ENCODE measurements around the gene SH3BP4.

The SH3BP4 gene

DNA sequence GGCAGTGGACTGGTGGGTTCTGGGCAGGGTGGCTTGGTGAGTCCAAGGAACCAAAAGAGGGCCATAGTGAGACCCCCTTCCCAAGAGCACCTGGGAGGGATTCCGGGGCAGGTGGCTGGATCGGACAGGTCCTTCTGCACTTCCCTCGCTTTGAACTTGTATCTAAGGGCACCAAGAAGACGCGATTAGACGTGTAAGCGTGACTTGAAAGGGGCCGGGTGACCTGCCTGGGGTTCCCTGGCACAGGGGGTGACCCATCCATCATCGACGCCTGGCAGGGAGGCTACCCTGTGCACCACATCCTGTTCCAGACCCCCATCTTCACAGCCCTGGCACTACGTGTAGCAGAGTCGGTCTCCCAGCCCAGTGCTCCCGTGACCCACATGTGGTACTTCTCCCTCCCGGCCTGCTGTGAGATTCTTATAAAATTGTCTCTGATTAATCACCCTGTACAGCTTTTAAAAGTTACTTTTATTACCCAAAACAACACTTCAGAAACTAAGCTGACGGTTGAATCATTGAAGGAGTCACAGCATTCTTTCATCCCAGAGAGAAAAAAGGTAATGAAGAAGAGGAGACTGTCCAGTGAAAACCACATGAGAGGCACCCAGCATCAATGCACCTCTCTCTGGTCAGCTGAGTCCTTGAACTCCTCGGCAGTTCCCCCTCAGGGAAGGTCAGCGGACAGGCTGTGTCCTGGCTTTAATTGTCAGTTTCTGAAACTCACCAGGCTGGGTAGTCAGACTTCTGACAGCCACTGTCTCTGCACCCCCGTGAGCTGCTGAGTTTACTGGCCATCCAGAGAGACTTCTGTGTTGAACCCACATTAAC lies 13.0 kb downstream of the SH3BP4 start:
- TF ChIP-seq EZH2phosphoT487 (conservative IDR thresholded peaks at IDR 0.05; ENCODE audit: low read length), result no peak
- TF ChIP-seq, protein P1, sequence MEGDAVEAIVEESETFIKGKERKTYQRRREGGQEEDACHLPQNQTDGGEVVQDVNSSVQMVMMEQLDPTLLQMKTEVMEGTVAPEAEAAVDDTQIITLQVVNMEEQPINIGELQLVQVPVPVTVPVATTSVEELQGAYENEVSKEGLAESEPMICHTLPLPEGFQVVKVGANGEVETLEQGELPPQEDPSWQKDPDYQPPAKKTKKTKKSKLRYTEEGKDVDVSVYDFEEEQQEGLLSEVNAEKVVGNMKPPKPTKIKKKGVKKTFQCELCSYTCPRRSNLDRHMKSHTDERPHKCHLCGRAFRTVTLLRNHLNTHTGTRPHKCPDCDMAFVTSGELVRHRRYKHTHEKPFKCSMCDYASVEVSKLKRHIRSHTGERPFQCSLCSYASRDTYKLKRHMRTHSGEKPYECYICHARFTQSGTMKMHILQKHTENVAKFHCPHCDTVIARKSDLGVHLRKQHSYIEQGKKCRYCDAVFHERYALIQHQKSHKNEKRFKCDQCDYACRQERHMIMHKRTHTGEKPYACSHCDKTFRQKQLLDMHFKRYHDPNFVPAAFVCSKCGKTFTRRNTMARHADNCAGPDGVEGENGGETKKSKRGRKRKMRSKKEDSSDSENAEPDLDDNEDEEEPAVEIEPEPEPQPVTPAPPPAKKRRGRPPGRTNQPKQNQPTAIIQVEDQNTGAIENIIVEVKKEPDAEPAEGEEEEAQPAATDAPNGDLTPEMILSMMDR (IDR thresholded peaks at IDR 0.05; ENCODE audit: insufficient read depth, low read length, poor library complexity, severe bottlenecking), result no peak
- H3K27ac ChIP-seq (ENCODE audit: low read depth, low read length), result no peak overlapping the region
- no peaks in the 10 kb centered on the region for H3K79me2 ChIP-seq (ENCODE audit: insufficient read depth, low read length)
- H3K36me3 ChIP-seq (ENCODE audit: low read length), result no peaks in the 10 kb centered on the region
- no peak overlapping the region for H2AFZ ChIP-seq (ENCODE audit: low read depth, low read length, severe bottlenecking)
- H3K9me2 ChIP-seq (replicated peaks; ENCODE audit: insufficient read depth, low read length), result no peaks in the 10 kb centered on the region
- no peaks in the 10 kb centered on the region for H3K9me3 ChIP-seq (ENCODE audit: insufficient read depth, low read length)
- H3K4me3 ChIP-seq (ENCODE audit: insufficient read depth, low read length, poor library complexity, severe bottlenecking), result no peak overlapping the region
- no peak overlapping the region for H3K4me2 ChIP-seq (ENCODE audit: low read depth, low read length, poor library complexity, severe bottlenecking)
- H3K9ac ChIP-seq (ENCODE audit: low read length), result no peak overlapping the region
- H3K27me3 ChIP-seq (ENCODE audit: low read length), result no peaks in the 10 kb centered on the region
- H3F3A ChIP-seq (ENCODE audit: insufficient read depth), result no peaks in the 10 kb centered on the region
- no peaks in the 10 kb centered on the region for H4K20me1 ChIP-seq (ENCODE audit: low read depth, low read length)

DNA sequence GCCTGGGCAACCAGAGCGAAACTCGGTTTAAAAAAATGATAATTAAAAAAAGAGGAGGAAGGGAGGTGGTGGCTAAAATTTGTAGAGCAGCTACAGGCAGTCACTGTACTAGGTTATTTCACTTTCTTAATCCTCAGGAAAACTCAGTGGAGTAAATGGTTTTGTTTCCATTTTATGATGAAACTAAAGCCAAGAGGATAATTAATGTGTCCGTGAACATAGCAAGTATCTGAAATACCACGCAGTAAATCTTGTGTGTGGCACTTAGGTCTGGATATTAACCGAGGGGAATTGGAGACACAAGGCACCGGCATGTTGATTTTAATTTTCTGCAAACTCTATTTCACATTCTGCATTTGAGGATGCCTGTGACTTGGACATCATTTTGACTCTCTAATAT lies 14.5 kb downstream of the SH3BP4 start:
- H3K4me3 ChIP-seq (ENCODE audit: insufficient read depth, low read length, poor library complexity, severe bottlenecking), result no peak overlapping the region
- no peak overlapping the region for H3K9ac ChIP-seq (ENCODE audit: low read length)
- H3K79me2 ChIP-seq (ENCODE audit: insufficient read depth, low read length), result no peaks in the 10 kb centered on the region
- H4K20me1 ChIP-seq (ENCODE audit: low read depth, low read length), result no peaks in the 10 kb centered on the region
- no peak for TF ChIP-seq EZH2phosphoT487 (conservative IDR thresholded peaks at IDR 0.05; ENCODE audit: low read length)
- TF ChIP-seq, protein P1 (IDR thresholded peaks at IDR 0.05; ENCODE audit: insufficient read depth, low read length, poor library complexity, severe bottlenecking), result no peak
- H3K9me2 ChIP-seq (replicated peaks; ENCODE audit: insufficient read depth, low read length), result no peaks in the 10 kb centered on the region
- H3F3A ChIP-seq (ENCODE audit: insufficient read depth), result no peaks in the 10 kb centered on the region
- H3K36me3 ChIP-seq (ENCODE audit: low read length), result no peaks in the 10 kb centered on the region
- no peaks in the 10 kb centered on the region for H3K27me3 ChIP-seq (ENCODE audit: low read length)
- no peak overlapping the region for H2AFZ ChIP-seq (ENCODE audit: low read depth, low read length, severe bottlenecking)
- no peaks in the 10 kb centered on the region for H3K9me3 ChIP-seq (ENCODE audit: insufficient read depth, low read length)
- no peak overlapping the region for H3K4me2 ChIP-seq (ENCODE audit: low read depth, low read length, poor library complexity, severe bottlenecking)
- no peak overlapping the region for H3K27ac ChIP-seq (ENCODE audit: low read depth, low read length)

DNA sequence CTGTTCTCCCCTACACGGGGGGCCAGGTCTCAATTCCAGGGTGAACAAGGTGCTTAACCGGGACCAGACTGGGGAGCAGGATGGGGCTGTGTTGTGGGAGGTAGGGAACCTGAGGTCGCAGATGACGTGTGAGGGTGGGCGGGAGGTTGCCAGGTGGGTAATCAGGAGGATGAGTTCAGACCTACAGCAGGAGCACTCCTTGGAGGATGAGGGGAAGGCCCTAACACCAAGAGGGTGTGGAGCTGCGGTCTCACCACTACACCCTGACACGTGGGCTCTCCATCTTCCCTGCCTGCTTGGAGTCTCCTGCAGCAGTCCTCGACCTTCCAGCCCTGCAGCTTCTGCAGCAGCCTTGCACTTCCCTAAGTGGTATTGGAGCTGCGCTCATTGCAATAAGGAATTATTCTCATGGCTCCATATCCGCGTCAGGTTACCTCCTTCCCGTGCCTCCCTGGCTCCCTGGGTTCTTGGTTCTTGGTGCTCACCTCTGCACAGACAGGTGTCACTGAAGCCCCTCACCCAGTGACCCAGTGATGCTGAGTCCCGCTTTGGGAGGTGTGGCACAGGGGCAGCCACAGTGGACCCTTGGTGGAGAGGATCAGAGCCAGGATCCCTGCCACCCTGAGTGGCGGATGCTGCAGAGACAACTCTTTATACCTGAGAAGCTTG lies 15.5 kb downstream of the SH3BP4 start:
- H3K36me3 ChIP-seq (ENCODE audit: low read length), result no peaks in the 10 kb centered on the region
- no peak overlapping the region for H3K4me2 ChIP-seq (ENCODE audit: low read depth, low read length, poor library complexity, severe bottlenecking)
- TF ChIP-seq EZH2phosphoT487 (conservative IDR thresholded peaks at IDR 0.05; ENCODE audit: low read length), result no peak
- TF ChIP-seq, protein P1 (IDR thresholded peaks at IDR 0.05; ENCODE audit: insufficient read depth, low read length, poor library complexity, severe bottlenecking), result no peak
- H3F3A ChIP-seq (ENCODE audit: insufficient read depth), result no peaks in the 10 kb centered on the region
- no peaks in the 10 kb centered on the region for H4K20me1 ChIP-seq (ENCODE audit: low read depth, low read length)
- H3K4me3 ChIP-seq (ENCODE audit: insufficient read depth, low read length, poor library complexity, severe bottlenecking), result no peak overlapping the region
- H3K9ac ChIP-seq (ENCODE audit: low read length), result no peak overlapping the region
- H3K27me3 ChIP-seq (ENCODE audit: low read length), result no peaks in the 10 kb centered on the region
- H3K9me3 ChIP-seq (ENCODE audit: insufficient read depth, low read length), result no peaks in the 10 kb centered on the region
- H3K9me2 ChIP-seq (replicated peaks; ENCODE audit: insufficient read depth, low read length), result no peaks in the 10 kb centered on the region
- no peak overlapping the region for H3K27ac ChIP-seq (ENCODE audit: low read depth, low read length)
- H3K79me2 ChIP-seq (ENCODE audit: insufficient read depth, low read length), result no peaks in the 10 kb centered on the region
- no peak overlapping the region for H2AFZ ChIP-seq (ENCODE audit: low read depth, low read length, severe bottlenecking)

All from SU-DHL-6 (cell line).